Right lobe of liver (tissue), 4 donors: ENCODE data around the gene PHLDB3.

ENCODE experiments used
- POLR2A ChIP-seq: fragments of 450-650 bp; IDR thresholded peaks from one replicate; pipeline ENCODE4 v1.6.1; 2017; ENCODE audit warnings: antibody characterized with exemption, mild to moderate bottlenecking
- TF ChIP-seq, protein P1 (sequence below), 4 donors: fragments of 200-600 bp in 3 of 4; fragments of 450-650 bp in 1 of 4; IDR thresholded peaks; one replicate each; pipeline versions ENCODE4 v1.5.1 to v1.8.0; 2016 to 2022; ENCODE audit warnings: antibody characterized with exemption in 4 of 4, mild to moderate bottlenecking in 2 of 4
- donor health status: DM: no; HTN: no; CAD: no.
- donor health status: DM: no; HTN: no; CAD: no.
- donor health status: DM: no; HTN: yes; CAD: no.

GRCh38 chr19:43502419-43502976, 2.0 kb downstream of the PHLDB3 start:
- TF ChIP-seq, protein P1, sequence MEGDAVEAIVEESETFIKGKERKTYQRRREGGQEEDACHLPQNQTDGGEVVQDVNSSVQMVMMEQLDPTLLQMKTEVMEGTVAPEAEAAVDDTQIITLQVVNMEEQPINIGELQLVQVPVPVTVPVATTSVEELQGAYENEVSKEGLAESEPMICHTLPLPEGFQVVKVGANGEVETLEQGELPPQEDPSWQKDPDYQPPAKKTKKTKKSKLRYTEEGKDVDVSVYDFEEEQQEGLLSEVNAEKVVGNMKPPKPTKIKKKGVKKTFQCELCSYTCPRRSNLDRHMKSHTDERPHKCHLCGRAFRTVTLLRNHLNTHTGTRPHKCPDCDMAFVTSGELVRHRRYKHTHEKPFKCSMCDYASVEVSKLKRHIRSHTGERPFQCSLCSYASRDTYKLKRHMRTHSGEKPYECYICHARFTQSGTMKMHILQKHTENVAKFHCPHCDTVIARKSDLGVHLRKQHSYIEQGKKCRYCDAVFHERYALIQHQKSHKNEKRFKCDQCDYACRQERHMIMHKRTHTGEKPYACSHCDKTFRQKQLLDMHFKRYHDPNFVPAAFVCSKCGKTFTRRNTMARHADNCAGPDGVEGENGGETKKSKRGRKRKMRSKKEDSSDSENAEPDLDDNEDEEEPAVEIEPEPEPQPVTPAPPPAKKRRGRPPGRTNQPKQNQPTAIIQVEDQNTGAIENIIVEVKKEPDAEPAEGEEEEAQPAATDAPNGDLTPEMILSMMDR (IDR thresholded peaks at IDR 0.05): no peak
- no peak for TF ChIP-seq POLR2A
